Left ventricle myocardium inferior (tissue), 1 donor: ENCODE measurements around the gene ZACN. TPM values are rescaled to one million over a fixed set of nuclear protein-coding genes. Genes with fewer than 3 reads are reported as not detected.
"Not testable (repeated sequence)": the region's sequence is repeated elsewhere in the genome, so short reads cannot be mapped to it uniquely, and the experiment has no call there.

Source experiments
- DNase-seq: peaks from one replicate; pipeline ENCODE4 v3.0.0-alpha.2; 2020
- H3K27ac ChIP-seq: fragments of 200-600 bp; replicated peaks from 2 replicates; pipeline ENCODE4 v1.8.0; 2021
- H3K27me3 ChIP-seq: fragments of 200-600 bp; 2 replicates; pipeline ENCODE4 v1.8.0; 2021; ENCODE audit warnings: low read depth
- H3K36me3 ChIP-seq: fragments of 200-600 bp; 2 replicates; pipeline ENCODE4 v1.8.0; 2021
- H3K4me1 ChIP-seq: fragments of 200-600 bp; 2 replicates; pipeline ENCODE4 v1.8.0; 2021
- H3K4me3 ChIP-seq: fragments of 200-600 bp; 2 replicates; pipeline ENCODE4 v1.8.0; 2021; ENCODE audit warnings: mild to moderate bottlenecking, moderate library complexity
- H3K9me3 ChIP-seq: fragments of 200-600 bp; replicated peaks from 2 replicates; pipeline ENCODE4 v1.8.0; 2021
- CTCF ChIP-seq: fragments of 200-600 bp; IDR thresholded peaks from 2 replicates; pipeline ENCODE4 v1.8.0; 2021; ENCODE audit warnings: antibody characterized with exemption, mild to moderate bottlenecking, borderline replicate concordance
- intact Hi-C: fragments of 100-400 bp; cut with micrococcal nuclease; formaldehyde crosslinking; loops from one replicate; pipeline ENCODE4 v1.11.0; 2022
- total RNA-seq: library from RNA; stranded (reverse); fragmentation: NEBNext Ultra II Directional; extraction: Animal tissue kit (Norgen Biotek cat#: 25700); gene quantifications from one replicate; pipeline ENCODE4 v1.2.1, GENCODE V29; 2021
- donor health status: DM: no; HTN: yes; CAD: no; lungs with severe emphysema.

ZACN gene
- total RNA-seq, 1 donor from 2014 or later = not detected

GRCh38 chr17:76050538-76051467, 28.2 kb upstream of the ZACN start:
- intact Hi-C loops = no loop called here
- no peak overlapping the region for H3K4me3 ChIP-seq
- H3K9me3 ChIP-seq = no peaks in the 10 kb centered on the region
- H3K36me3 ChIP-seq = peaks cover 98% of the 10 kb centered on the region
- H3K4me1 ChIP-seq = peaks cover 7% of the 10 kb centered on the region
- DNase-seq = no peak
- H3K27ac ChIP-seq = no peak overlapping the region
- TF ChIP-seq CTCF = no peak
- H3K27me3 ChIP-seq = no peaks in the 10 kb centered on the region

- Histone ChIP-seq H3K4me3 (no peak overlapping the region), H3K9me3 (no peaks in the 10 kb centered on the region), H3K4me1 (peaks cover 7% of the 10 kb centered on the region), H3K27me3 (no peaks in the 10 kb centered on the region), H3K36me3 (peaks cover 98% of the 10 kb centered on the region), H3K27ac (no peak overlapping the region)
- no peak for DNase-seq
- no peak for TF ChIP-seq CTCF
- intact Hi-C loops = no loop called here
These were observed 27.4 kb upstream of the ZACN start for GRCh38 chr17:76051561-76051960.

- intact Hi-C loops = no loop called here
- Histone ChIP-seq H3K9me3 (no peaks in the 10 kb centered on the region), H3K36me3 (peaks cover 98% of the 10 kb centered on the region), H3K27me3 (no peaks in the 10 kb centered on the region), H3K4me1 (peaks cover 7% of the 10 kb centered on the region), H3K27ac (no peak overlapping the region), H3K4me3 (no peak overlapping the region)
- DNase-seq = no peak
- TF ChIP-seq CTCF = no peak
These were observed 25.5 kb upstream of the ZACN start for GRCh38 chr17:76053246-76054111.

GRCh38 chr17:76054112-76054476, 24.9 kb upstream of the ZACN start:
- peaks cover 7% of the 10 kb centered on the region for H3K4me1 ChIP-seq
- no peak overlapping the region for H3K27ac ChIP-seq
- H3K4me3 ChIP-seq = no peak overlapping the region
- no peaks in the 10 kb centered on the region for H3K27me3 ChIP-seq
- no peak for DNase-seq
- H3K9me3 ChIP-seq = no peaks in the 10 kb centered on the region
- peaks cover 98% of the 10 kb centered on the region for H3K36me3 ChIP-seq
- TF ChIP-seq CTCF = no peak
- intact Hi-C loops = no loop called here

GRCh38 chr17:76056882-76057281, 22.1 kb upstream of the ZACN start:
- H3K27me3 ChIP-seq = no peaks in the 10 kb centered on the region
- DNase-seq = no peak
- no peaks in the 10 kb centered on the region for H3K9me3 ChIP-seq
- no peak overlapping the region for H3K27ac ChIP-seq
- H3K36me3 ChIP-seq = peaks cover 98% of the 10 kb centered on the region
- no peak for TF ChIP-seq CTCF
- intact Hi-C loops = no loop called here
- no peaks in the 10 kb centered on the region for H3K4me1 ChIP-seq
- H3K4me3 ChIP-seq = no peak overlapping the region

GRCh38 chr17:76058264-76058663, 20.7 kb upstream of the ZACN start:
- intact Hi-C loops, DNase-seq, H3K9me3 ChIP-seq, H3K4me1 ChIP-seq, H3K27me3 ChIP-seq, H3K27ac ChIP-seq, H3K4me3 ChIP-seq: not testable (repeated sequence)
- H3K36me3 ChIP-seq = peaks cover 96% of the 10 kb centered on the region
